Sciatic nerve (tissue), 2 donors: ENCODE results near the gene AKR1C2. TPM values are rescaled to one million over a fixed set of nuclear protein-coding genes. Genes with fewer than 3 reads are reported as not detected.
"Not testable (repeated sequence)": the region's sequence is repeated elsewhere in the genome, so short reads cannot be mapped to it uniquely, and the experiment has no call there.

Experiments used
- ATAC-seq: fragments of 200-7000 bp; cut with Tn5 transposase; one replicate; pipeline ENCODE4 v1.9.1; 2020; ENCODE audit warnings: mild to moderate bottlenecking, moderate library complexity
- DNase-seq: peaks from one replicate; pipeline ENCODE4 v3.0.0-alpha.2; 2020; ENCODE audit warnings: low spot score
- intact Hi-C: fragments of 100-400 bp; cut with DNase I; formaldehyde crosslinking; loops from one replicate; pipeline ENCODE4 v1.14.2; 2022
- total RNA-seq: library from RNA; stranded (reverse); fragmentation: NEBNext Ultra II Directional; extraction: Animal tissue kit (Norgen Biotek cat#: 25700); gene quantifications from one replicate; pipeline ENCODE4 v1.2.1, GENCODE V29; 2021
- donor health status: DM: no; HTN: no; CAD: no.
- donor health status: DM: no; HTN: no; CAD: no.

Gene AKR1C2
- total RNA-seq, 1 donor from 2014 or later, result 97.9 TPM

- intact Hi-C loops, ATAC-seq, DNase-seq: not testable (repeated sequence)
Measured at GRCh38 chr10:4970362-4970761, 33.3 kb downstream of the AKR1C2 start.

- DNase-seq, intact Hi-C loops, ATAC-seq: not testable (repeated sequence)
Measured at GRCh38 chr10:4969289-4969688, 34.4 kb downstream of the AKR1C2 start.

DNA sequence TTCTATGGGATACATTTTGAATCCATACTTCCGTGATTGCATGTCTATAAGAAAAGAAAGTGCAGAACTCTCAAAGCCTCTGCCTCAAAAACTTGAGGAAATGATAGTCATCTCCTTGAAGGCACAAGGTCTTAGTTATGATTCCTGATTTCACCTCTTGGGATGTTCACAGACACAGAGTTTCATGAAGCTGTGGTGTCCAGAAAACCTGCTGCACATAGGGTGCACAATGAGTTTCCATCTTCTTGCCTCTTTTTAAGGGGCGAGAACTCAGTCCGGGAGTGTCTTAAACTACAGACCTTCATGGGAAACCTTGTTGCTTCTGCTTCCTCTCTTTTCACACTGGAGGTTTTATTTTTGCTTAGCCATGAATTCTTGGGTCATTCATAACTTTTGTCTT is 36.5 kb downstream of the AKR1C2 start:
- ATAC-seq, DNase-seq, intact Hi-C loops: not testable (repeated sequence)

DNA sequence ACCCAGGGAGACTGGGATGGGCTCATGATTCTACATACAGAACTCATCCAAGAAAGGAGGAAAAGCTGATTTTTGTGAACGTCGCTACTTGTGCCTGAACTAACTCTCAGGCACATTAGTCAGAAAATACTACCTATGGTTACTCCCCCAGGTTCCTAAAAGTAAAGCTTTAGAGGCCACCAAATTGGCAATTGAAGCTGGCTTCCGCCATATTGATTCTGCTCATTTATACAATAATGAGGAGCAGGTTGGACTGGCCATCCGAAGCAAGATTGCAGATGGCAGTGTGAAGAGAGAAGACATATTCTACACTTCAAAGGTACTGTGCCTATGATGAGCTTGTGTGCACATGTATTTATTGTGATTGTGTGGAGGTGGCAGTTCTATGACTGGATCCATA is 37.9 kb downstream of the AKR1C2 start:
- DNase-seq, intact Hi-C loops: not testable (repeated sequence)

DNA sequence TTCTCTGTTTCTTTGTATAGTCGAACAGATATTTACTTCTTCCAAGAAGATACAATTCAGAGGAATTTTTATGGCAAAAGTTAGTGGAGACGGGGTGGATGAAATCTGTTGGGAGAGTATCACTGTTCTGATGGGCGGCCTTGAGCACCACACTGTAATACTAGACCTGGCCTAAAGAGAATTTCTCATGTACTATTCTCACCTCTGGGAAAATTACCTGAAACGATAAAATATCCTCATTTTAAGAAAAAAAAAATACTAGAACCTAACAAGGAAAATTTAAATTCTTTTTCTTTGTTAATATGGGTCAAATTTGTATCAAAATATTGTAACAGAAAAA is 39.9 kb downstream of the AKR1C2 start:
- intact Hi-C loops, DNase-seq: not testable (repeated sequence)
- ATAC-seq, result peak; percentile 65

More for the DNA sequence above, 37.9 kb downstream of the AKR1C2 start:
- ATAC-seq, result not testable (repeated sequence)

- intact Hi-C loops, DNase-seq: not testable (repeated sequence)
- ATAC-seq, result peak; percentile 98
Measured at GRCh38 chr10:4962876-4963814, 40.5 kb downstream of the AKR1C2 start, which contains the start of gene AKR1C1. AKR1C1 (plus strand) TSS chr10:4963415; CDS start chr10:4963445, 30 bp downstream.

GRCh38 chr10:4962308-4962707 is 41.3 kb downstream of the AKR1C2 start:
- intact Hi-C loops, DNase-seq, ATAC-seq: not testable (repeated sequence)

DNA sequence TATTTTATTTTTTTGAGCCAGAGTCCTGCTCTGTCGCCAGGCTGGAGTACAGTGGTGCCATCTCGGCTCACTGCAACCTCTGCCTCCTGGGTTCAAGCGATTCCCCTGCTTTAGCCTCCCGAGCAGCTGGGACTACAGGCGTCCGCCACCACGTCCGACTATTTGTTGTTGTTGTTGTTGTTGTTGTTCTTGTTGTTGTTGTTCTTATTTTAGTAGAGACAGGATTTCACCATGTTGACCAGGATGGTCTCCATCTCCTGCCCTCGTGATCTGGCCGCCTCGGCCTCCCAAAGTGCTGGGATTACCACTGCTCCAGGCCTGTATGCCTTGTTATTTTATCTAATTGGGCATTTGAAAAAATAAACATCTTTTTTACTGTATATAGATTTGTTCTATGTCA is 42.1 kb downstream of the AKR1C2 start:
- intact Hi-C loops, DNase-seq, ATAC-seq: not testable (repeated sequence)

DNA sequence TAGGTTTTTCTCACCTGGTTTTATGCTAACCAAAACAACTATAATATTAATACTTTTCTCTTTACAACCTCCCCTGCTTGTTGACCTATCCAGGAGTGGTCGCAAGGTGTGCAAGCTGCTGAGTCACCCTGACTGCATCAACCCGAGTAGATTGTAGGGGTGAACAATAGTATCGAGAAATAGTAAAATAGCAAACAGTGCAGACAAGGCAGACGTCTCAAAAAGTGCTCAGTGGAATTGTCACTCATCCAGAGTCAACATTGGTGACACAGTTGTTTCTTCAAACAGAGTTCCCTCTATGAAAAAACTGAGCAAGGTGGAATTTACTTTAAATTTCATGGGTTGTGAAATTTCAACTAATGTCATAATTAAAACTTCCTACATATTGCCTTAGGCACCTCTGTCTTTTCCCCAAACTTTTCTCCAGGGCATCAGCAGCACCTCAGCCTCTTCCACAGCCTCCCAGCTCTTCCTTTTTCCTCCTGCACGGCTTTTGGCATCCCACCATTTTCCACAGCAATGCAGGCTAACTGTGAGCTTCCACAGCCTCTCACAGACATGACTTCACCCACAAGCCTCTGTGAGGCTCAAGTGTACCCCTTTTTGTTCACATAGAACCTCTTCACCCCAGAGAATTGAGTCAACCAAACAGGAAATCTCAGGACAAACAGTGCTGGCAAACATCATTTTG is 46.6 kb downstream of the AKR1C2 start:
- intact Hi-C loops, DNase-seq, ATAC-seq: not testable (repeated sequence)

- intact Hi-C loops, ATAC-seq, DNase-seq: not testable (repeated sequence)
Measured at GRCh38 chr10:4956088-4956487, 47.6 kb downstream of the AKR1C2 start.

- ATAC-seq (no peak), DNase-seq (no peak)
- intact Hi-C loops, result no loop called here
Measured at GRCh38 chr10:4953405-4953804, 50.3 kb downstream of the AKR1C2 start.

- ATAC-seq, intact Hi-C loops, DNase-seq: not testable (repeated sequence)
Measured at GRCh38 chr10:4951512-4952162, 52.0 kb downstream of the AKR1C2 start.

GRCh38 chr10:4947635-4948596 is 55.7 kb downstream of the AKR1C2 start:
- ATAC-seq (peak; percentile 96), DNase-seq (peak; percentile 64)
- intact Hi-C loops, result no loop called here

- ATAC-seq, result peak; percentile 61
- DNase-seq, result no peak
- intact Hi-C loops, result no loop called here
Measured at GRCh38 chr10:4947039-4947634, 56.5 kb downstream of the AKR1C2 start.

DNA sequence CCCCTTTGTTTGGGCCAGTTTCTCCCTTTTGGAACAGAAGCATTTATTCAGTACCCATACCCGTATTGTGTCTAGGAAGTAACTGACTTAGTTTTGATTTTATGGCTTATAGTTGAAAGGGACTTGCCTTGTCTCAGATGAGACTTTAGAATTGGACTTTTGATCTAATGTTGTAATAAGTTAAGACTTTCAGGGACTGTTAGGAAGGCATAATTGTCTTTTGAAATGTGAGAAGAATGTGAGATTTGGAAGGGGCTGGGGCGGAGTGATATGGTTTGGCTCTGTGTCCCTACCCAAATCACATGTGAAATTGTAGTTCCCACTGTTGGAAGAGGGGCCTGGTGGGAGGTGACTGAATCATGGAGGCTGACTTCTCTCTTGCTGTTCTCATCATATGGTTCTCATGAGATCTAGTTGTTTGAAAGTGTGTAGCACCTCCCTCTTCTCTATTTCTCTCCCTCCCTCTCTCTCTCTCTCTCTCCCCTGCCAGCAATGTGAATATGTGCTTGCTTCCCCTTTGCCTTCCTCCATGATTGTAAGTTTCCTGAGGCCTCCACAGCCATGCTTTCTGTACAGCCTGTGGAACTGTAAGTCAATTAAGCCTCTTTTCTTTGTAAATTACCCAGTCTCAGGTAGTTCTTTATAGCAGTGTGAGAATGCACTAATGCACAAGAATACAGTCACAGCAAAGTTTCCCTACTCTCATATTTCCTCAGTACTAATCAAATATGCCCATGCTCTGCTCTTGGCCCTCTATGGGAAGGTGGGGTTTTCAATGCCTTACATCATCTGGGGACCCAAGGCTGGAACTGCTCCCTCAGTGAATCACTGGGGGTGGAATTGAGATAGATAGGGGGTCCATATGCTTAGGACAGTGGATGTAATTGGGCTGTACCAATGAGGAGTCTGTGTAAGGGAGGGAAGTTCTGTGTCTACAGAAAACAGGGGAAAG is 57.6 kb downstream of the AKR1C2 start:
- intact Hi-C loops, result no loop called here
- no peak for DNase-seq
- ATAC-seq, result no peak

GRCh38 chr10:4944841-4945240 is 58.8 kb downstream of the AKR1C2 start:
- intact Hi-C loops, result no loop called here
- no peak for ATAC-seq
- no peak for DNase-seq

DNA sequence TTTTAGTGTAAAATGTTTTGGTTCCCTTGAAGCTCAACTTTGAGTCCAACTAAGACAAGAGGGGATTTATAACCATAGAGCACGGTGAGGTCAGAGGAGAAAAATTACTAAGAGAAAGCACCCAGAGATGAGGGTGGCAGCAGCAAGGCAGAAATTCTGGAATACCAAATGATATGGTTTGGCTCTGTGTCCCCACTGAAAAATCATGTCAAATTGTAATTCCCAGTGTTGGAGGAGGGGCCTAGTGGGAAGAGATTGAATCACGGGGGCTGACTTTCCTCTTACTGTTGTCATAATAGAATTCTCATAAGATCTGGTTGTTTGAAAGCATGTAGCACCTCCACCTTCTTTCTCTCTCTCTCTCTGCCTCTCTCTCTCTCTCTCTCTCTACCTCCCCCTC is 59.8 kb downstream of the AKR1C2 start:
- DNase-seq (no peak), ATAC-seq (no peak)
- intact Hi-C loops, result no loop called here
